CD4-positive, alpha-beta T cell treated with Interleukin-15 for 4 hours (primary cell): ENCODE data around the gene PRDM12.

ENCODE experiments used
- DNase-seq: peaks from one replicate; pipeline ENCODE4 v3.0.0-alpha.2; 2020; ENCODE audit warnings: low spot score

PRDM12 gene

GRCh38 chr9:130664251-130665028 is at the start of gene PRDM12:
Gene PRDM12, plus strand, starts transcription at chr9:130664594. Its CDS starts 60 bp downstream, at chr9:130664654.
- DNase-seq, result no peak

GRCh38 chr9:130616451-130616850 is 47.9 kb upstream of the PRDM12 start:
- no peak for DNase-seq

- no peak for DNase-seq
Measured at GRCh38 chr9:130623466-130623865, 40.9 kb upstream of the PRDM12 start.

- no peak for DNase-seq
Measured at GRCh38 chr9:130624154-130624553, 40.2 kb upstream of the PRDM12 start.

GRCh38 chr9:130626249-130626996 is 38.0 kb upstream of the PRDM12 start:
- no peak for DNase-seq

GRCh38 chr9:130627051-130627450 is 37.3 kb upstream of the PRDM12 start:
- no peak for DNase-seq

GRCh38 chr9:130627896-130628792 is 36.2 kb upstream of the PRDM12 start:
- DNase-seq, result no peak

GRCh38 chr9:130629443-130630070 is 34.8 kb upstream of the PRDM12 start:
- DNase-seq, result no peak

- DNase-seq, result no peak
Measured at GRCh38 chr9:130630071-130630450, 34.3 kb upstream of the PRDM12 start.

GRCh38 chr9:130630506-130631330 is 33.7 kb upstream of the PRDM12 start:
- DNase-seq, result no peak

- DNase-seq, result no peak
Measured at GRCh38 chr9:130631331-130632080, 32.9 kb upstream of the PRDM12 start.

- DNase-seq, result no peak
Measured at GRCh38 chr9:130632081-130632710, 32.2 kb upstream of the PRDM12 start.

GRCh38 chr9:130632841-130633240 is 31.6 kb upstream of the PRDM12 start:
- no peak for DNase-seq

GRCh38 chr9:130633336-130634190 is 30.8 kb upstream of the PRDM12 start:
- DNase-seq, result no peak

- DNase-seq, result no peak
Measured at GRCh38 chr9:130634191-130634768, 30.1 kb upstream of the PRDM12 start.

- DNase-seq, result no peak
Measured at GRCh38 chr9:130634801-130635200, 29.6 kb upstream of the PRDM12 start.

- DNase-seq, result no peak
Measured at GRCh38 chr9:130635306-130635705, 29.1 kb upstream of the PRDM12 start.
